B cell (primary cell): ENCODE measurements around the gene ARL3. TPM values are rescaled to one million over a fixed set of nuclear protein-coding genes. Genes with fewer than 3 reads are reported as not detected.

ENCODE experiments used
- ATAC-seq: fragments of 200-7000 bp; cut with Tn5 transposase; one replicate; pipeline ENCODE4 v1.10.0; 2021; ENCODE audit warnings: low read depth, mild to moderate bottlenecking, moderate number of reproducible peaks, moderate library complexity
- CTCF ChIA-PET: fragments of 350-600 bp; sonication (Branson Sonifier 250); formaldehyde crosslinking; loops from one replicate; lab custom pipeline; 2021; ENCODE audit warnings: antibody characterized with exemption, inconsistent platforms; lab: Charles Lee
- POLR2A ChIA-PET: fragments of 350-600 bp; sonication (Branson Sonifier 250); formaldehyde crosslinking; loops from one replicate; lab custom pipeline; 2021; ENCODE audit warnings: antibody characterized with exemption; lab: Charles Lee
- DNase-seq: peaks from one replicate; pipeline ENCODE4 v3.0.0; 2013
- H2AFZ ChIP-seq: 2 replicates; pipeline ENCODE4 v1.6.1; 2012; ENCODE audit warnings: mild to moderate bottlenecking, low read depth, low read length; ENCODE audit not compliant: insufficient read depth, poor library complexity, severe bottlenecking
- H3K27ac ChIP-seq, 2 donors: 1 replicate in 1 of 2; 2 replicates in 1 of 2; pipeline ENCODE4 v1.5.1; 2012 to 2013; ENCODE audit warnings: low read length in 2 of 2, mild to moderate bottlenecking in 2 of 2, moderate library complexity in 1 of 2
- H3K27me3 ChIP-seq, 4 experiments: fragments of 200-600 bp in 1 of 4; sonication (generic) in 1 of 4; replicated peaks in 1 of 4; 1 replicate in 2 of 4; 2 replicates in 2 of 4; pipeline versions ENCODE4 v1.6.1 to v1.7.0; 2013 to 2016; ENCODE audit warnings: low read length in 3 of 4, mild to moderate bottlenecking in 2 of 4, mixed read lengths in 1 of 4, moderate library complexity in 1 of 4; ENCODE audit not compliant: insufficient read depth in 4 of 4, control insufficient read depth in 3 of 4; ENCODE audit errors: control extremely low read depth in 1 of 4
- H3K36me3 ChIP-seq, 2 experiments: replicated peaks in 1 of 2; 1 replicate in 1 of 2; 2 replicates in 1 of 2; pipeline versions ENCODE4 v1.6.1 to v1.7.1; 2013; ENCODE audit warnings: low read length in 1 of 2; ENCODE audit not compliant: insufficient read depth in 2 of 2, control insufficient read depth in 1 of 2; ENCODE audit errors: control extremely low read depth in 1 of 2, extremely low read depth in 1 of 2
- H3K4me1 ChIP-seq, 2 donors: fragments of 200-600 bp in 1 of 2; sonication (generic) in 1 of 2; 1 replicate in 1 of 2; 2 replicates in 1 of 2; pipeline versions ENCODE4 v1.5.1 to v1.6.1; 2013 to 2017; ENCODE audit warnings: low read length in 2 of 2; ENCODE audit not compliant: control insufficient read depth in 2 of 2, insufficient read depth in 2 of 2
- H3K4me2 ChIP-seq: replicated peaks from 2 replicates; pipeline ENCODE3; 2012; ENCODE audit warnings: mild to moderate bottlenecking, low read depth, low read length; ENCODE audit not compliant: poor library complexity, severe bottlenecking
- H3K4me3 ChIP-seq, 5 experiments: fragments of 200-600 bp in 1 of 5; sonication (generic) in 1 of 5; 1 replicate in 3 of 5; 2 replicates in 2 of 5; pipeline versions ENCODE4 v1.5.1 to v1.7.0; 2011 to 2016; ENCODE audit warnings: low read length in 4 of 5, mild to moderate bottlenecking in 4 of 5, low read depth in 2 of 5, control low read depth in 1 of 5, moderate library complexity in 1 of 5; ENCODE audit not compliant: insufficient read depth in 1 of 5; ENCODE audit errors: control extremely low read depth in 1 of 5, extremely low read depth in 1 of 5
- H3K79me2 ChIP-seq: fragments of 200-600 bp; sonication (generic); one replicate; pipeline ENCODE4 v1.6.0; 2016; ENCODE audit warnings: low read length; ENCODE audit not compliant: control insufficient read depth, insufficient read depth
- H3K9ac ChIP-seq: fragments of 200-600 bp; sonication (generic); 2 replicates; pipeline ENCODE4 v1.6.1; 2017; ENCODE audit warnings: mild to moderate bottlenecking, low read length, moderate library complexity
- H3K9me3 ChIP-seq, 3 donors: one replicate each; pipeline versions ENCODE4 v1.6.1 to v1.7.1; 2013; ENCODE audit warnings: low read length in 2 of 3; ENCODE audit not compliant: control insufficient read depth in 2 of 3, insufficient read depth in 1 of 3; ENCODE audit errors: control extremely low read depth in 1 of 3
- H4K20me1 ChIP-seq: 2 replicates; pipeline ENCODE4 v1.6.0; 2012; ENCODE audit warnings: mild to moderate bottlenecking, low read length; ENCODE audit not compliant: insufficient read depth, control insufficient read depth, poor library complexity, severe bottlenecking
- H3K27ac Mint-ChIP-seq: one replicate; pipeline ENCODE4 v1.8.0; 2021; ENCODE audit warnings: mixed read lengths
- H3K27me3 Mint-ChIP-seq: one replicate; pipeline ENCODE4 v1.8.0; 2021; ENCODE audit warnings: mixed read lengths
- H3K4me1 Mint-ChIP-seq: one replicate; pipeline ENCODE4 v1.8.0; 2021; ENCODE audit warnings: mixed read lengths
- H3K4me3 Mint-ChIP-seq: one replicate; pipeline ENCODE4 v1.8.0; 2021; ENCODE audit warnings: mixed read lengths
- H3K9me3 Mint-ChIP-seq: one replicate; pipeline ENCODE4 v1.8.0; 2022; ENCODE audit warnings: mixed read lengths; ENCODE audit not compliant: insufficient read depth
- EZH2 ChIP-seq: IDR thresholded peaks from 2 replicates; pipeline ENCODE4 v1.6.1; 2012; ENCODE audit warnings: borderline replicate concordance, low read depth, mild to moderate bottlenecking, moderate library complexity, low read length; ENCODE audit not compliant: insufficient read depth, poor library complexity, severe bottlenecking
- WGBS: methylation state at CpG from one replicate; pipeline ENCODE4 v1.1.5; 2013; ENCODE audit warnings: missing lambda C conversion rate; ENCODE audit not compliant: insufficient coverage; 5-methylcytosine and 5-hydroxymethylcytosine counted together
- intact Hi-C: fragments of 100-400 bp; cut with micrococcal nuclease; formaldehyde crosslinking; loops from one replicate; pipeline ENCODE4 v1.10.0; 2022
- polyA plus RNA-seq: library from polyadenylated mRNA; depleted of rRNA; stranded (reverse); fragments of >200 nt; gene quantifications from 2 replicates; pipeline ENCODE4 v1.2.3, GENCODE V29; 2012
- total RNA-seq, 2 donors: library from RNA; stranded (reverse); fragments of 120-200 nt in 1 of 2; gene quantifications; 1 replicate in 1 of 2; 2 replicates in 1 of 2; pipeline versions ENCODE4 v1.2.3 to v1.2.4, GENCODE V29; 2013 to 2022
- TF ChIP-seq, protein P1 (sequence below): fragments of 200-600 bp; IDR thresholded peaks from one replicate; pipeline ENCODE4 v1.8.0; 2022; ENCODE audit warnings: antibody characterized with exemption, mild to moderate bottlenecking

The ARL3 gene
- total and polyA plus RNA-seq, 2 donors (not counting 1 experiment from before 2014, with no cell fraction given), result 0.91 to 5.5 TPM

DNA sequence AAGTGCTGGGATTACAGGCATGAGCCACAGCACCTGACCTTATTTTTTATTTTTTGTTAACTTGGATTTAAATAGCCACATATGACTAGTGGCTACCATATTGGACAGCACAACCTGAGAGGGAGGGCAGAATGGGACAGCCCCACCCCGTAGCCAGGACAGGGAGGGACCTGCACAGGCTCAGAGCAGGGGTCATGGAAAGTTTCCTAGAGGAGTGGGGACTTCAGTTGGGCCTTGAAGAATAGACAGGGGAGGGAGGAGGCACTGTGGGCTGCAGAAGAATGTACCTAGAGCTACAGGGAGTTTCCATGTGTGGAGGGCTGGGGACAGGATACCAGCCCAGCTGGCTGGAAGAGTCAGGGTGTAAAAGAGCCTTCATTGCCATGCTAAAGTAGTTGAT is 61.1 kb downstream of the ARL3 start:
- Mint-ChIP-seq H3K4me3 (peak overlapping the region; percentile 33), H3K27ac (peak overlapping the region; percentile 98), H3K9me3 (no peaks in the 10 kb centered on the region), H3K27me3 (no peaks in the 10 kb centered on the region), H3K4me1 (peaks cover 64% of the 10 kb centered on the region)
- Histone ChIP-seq H3K27me3 (no peaks in the 10 kb centered on the region), H4K20me1 (peaks cover 86% of the 10 kb centered on the region), H3K4me2 (peak overlapping the region; percentile 94), H2AFZ (no peak overlapping the region), H3K79me2 (peaks cover 68% of the 10 kb centered on the region), H3K9ac (no peak overlapping the region), H3K36me3 (peaks cover 1 to 42% of the 10 kb centered on the region in 2 experiments), H3K4me1 (peaks cover 57 to 59% of the 10 kb centered on the region in 2 donors), H3K27ac (peak overlapping the region; percentile 70 to 90), H3K9me3 (no peaks in the 10 kb centered on the region), H3K4me3 (peak overlapping the region in 1 of 5 experiments; percentile 35)
- ATAC-seq (no peak), DNase-seq (no peak)
- 85% methylated on average over 1 of the region's 1 CpG for WGBS
- ChIA-PET POLR2A (interaction anchor here (0.5 to 3.6 kb wide), 2 partner anchors 8 to 56 kb away, joined by 3 to 15 read pairs; partner anchors contain the start of gene TRIM8), CTCF (interaction anchor here (1.2 to 3.4 kb wide), 5 partner anchors 8 to 59 kb away, joined by 4 to 14 read pairs (median 11); partner anchors contain the start of gene TRIM8)
- intact Hi-C loops, result no loop called here
- TF ChIP-seq, protein P1, sequence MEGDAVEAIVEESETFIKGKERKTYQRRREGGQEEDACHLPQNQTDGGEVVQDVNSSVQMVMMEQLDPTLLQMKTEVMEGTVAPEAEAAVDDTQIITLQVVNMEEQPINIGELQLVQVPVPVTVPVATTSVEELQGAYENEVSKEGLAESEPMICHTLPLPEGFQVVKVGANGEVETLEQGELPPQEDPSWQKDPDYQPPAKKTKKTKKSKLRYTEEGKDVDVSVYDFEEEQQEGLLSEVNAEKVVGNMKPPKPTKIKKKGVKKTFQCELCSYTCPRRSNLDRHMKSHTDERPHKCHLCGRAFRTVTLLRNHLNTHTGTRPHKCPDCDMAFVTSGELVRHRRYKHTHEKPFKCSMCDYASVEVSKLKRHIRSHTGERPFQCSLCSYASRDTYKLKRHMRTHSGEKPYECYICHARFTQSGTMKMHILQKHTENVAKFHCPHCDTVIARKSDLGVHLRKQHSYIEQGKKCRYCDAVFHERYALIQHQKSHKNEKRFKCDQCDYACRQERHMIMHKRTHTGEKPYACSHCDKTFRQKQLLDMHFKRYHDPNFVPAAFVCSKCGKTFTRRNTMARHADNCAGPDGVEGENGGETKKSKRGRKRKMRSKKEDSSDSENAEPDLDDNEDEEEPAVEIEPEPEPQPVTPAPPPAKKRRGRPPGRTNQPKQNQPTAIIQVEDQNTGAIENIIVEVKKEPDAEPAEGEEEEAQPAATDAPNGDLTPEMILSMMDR, result no peak
- TF ChIP-seq EZH2, result no peak

DNA sequence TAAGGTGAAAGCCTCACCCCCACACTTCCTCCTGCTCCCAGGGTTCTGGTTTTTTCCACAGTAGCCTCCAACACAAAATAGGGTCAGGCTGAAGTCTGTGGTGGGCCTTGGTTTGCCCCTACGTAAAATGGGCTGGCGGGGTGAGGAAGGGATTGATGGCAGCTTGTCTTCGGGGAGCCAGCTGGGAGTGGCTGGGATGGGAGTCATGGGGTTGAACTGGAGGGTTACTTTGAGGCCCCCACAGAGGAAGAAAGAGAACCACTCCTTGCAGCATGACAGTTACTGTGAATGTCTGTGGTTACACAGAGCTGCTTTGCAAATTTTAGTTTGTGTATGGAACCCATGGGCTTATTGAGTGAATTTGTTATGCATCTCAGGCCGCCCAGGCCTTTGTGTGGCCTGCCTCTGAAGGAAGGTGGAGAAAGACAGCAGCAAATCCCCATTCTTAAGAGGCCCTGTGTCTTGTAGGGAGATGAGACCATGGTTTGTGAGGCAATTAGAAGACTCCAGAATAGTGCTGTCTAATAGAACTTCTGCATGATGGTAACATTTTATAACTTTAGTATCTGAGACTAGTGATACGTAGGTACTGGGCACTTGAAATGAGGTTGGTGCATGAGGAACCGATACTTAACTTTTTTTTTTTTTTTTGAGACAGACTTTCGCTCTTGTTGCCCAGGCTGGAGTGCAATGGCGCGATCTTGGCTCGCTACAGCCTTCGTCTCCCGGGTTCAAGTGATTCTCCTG is 61.9 kb downstream of the ARL3 start:
- Histone ChIP-seq H3K4me3 (peak overlapping the region in 2 of 5 experiments; percentile 23 to 35), H3K36me3 (peaks cover 1 to 35% of the 10 kb centered on the region in 2 experiments)

More for the DNA sequence above, 61.9 kb downstream of the ARL3 start:
- DNase-seq, result peak; percentile 76
- peak overlapping the region; percentile 41 for H3K9ac ChIP-seq
- H4K20me1 ChIP-seq, result peaks cover 93% of the 10 kb centered on the region
- ChIA-PET CTCF (interaction anchor here (2.7 to 3.4 kb wide), 2 partner anchors 23 to 27 kb away, joined by 12 to 14 read pairs; no protein-coding TSS in a partner anchor), POLR2A (interaction anchor here (0.5 to 3.6 kb wide), 5 partner anchors 7 to 537 kb away, joined by 3 to 15 read pairs (median 7); partner anchors contain the start of gene TRIM8)
- H3K27ac ChIP-seq, result peak overlapping the region; percentile 70 to 90
- intact Hi-C loops, result loop anchor here (1.0 kb wide), 1 partner anchor 10 kb away; no protein-coding TSS in a partner anchor
- H3K4me1 Mint-ChIP-seq, result peaks cover 71% of the 10 kb centered on the region
- H3K27me3 Mint-ChIP-seq, result no peaks in the 10 kb centered on the region
- no peaks in the 10 kb centered on the region for H3K9me3 Mint-ChIP-seq
- H3K79me2 ChIP-seq, result peaks cover 76% of the 10 kb centered on the region
- H3K4me1 ChIP-seq, result peaks cover 64 to 67% of the 10 kb centered on the region in 2 donors
- H2AFZ ChIP-seq, result no peak overlapping the region
- peak overlapping the region; percentile 98 for H3K27ac Mint-ChIP-seq
- no peaks in the 10 kb centered on the region for H3K9me3 ChIP-seq
- H3K4me3 Mint-ChIP-seq, result peak overlapping the region; percentile 90
- 14% methylated on average over 10 of the region's 12 CpGs for WGBS
- TF ChIP-seq, protein P1, result no peak
- TF ChIP-seq EZH2, result no peak
- no peaks in the 10 kb centered on the region for H3K27me3 ChIP-seq
- H3K4me2 ChIP-seq, result peak overlapping the region; percentile 94
- peak; percentile 54 for ATAC-seq
